ENCODE results near the gene FBXW8. TPM values are rescaled to one million over a fixed set of nuclear protein-coding genes. Genes with fewer than 3 reads are reported as not detected.

Gene FBXW8
- total and polyA plus RNA-seq, 2 donors (not counting 3 experiments of a cell fraction or from before 2014, with no cell fraction given), result 15.4 TPM

DNA sequence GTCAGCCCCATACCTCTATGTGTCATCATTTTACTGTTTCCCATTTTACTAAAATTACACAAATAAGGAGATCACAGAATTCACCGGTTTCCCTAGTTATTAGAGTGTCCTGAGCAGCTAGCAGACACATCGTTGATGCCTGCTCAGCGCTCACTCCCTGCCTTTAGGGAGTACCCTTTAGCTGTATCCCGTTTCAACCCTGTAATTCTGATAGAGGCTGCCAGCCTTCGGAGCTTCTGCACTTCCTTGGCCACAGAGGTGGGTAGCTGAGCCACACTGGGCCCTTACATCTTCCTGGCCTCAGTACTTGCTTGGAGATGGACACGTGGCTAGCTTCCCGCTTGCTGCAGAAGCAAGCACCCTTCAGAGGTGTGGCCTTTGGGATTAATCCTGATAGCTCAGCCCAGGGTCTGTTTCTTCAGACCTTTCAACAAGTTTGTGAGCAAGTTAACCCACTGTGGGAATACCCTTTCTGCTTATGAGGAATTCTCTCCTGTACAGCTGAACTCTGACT lies 14.3 kb upstream of the FBXW8 start:
- intact Hi-C loops (cut with micrococcal nuclease), result no loop called here
- CTCF ChIA-PET, result interaction anchor here (1.0 kb wide), 2 partner anchors 14 to 193 kb away, joined by 3 to 4 read pairs; no protein-coding TSS in a partner anchor

More for the DNA sequence above, 14.3 kb upstream of the FBXW8 start:
- Histone ChIP-seq H3K4me2 (ENCODE audit: insufficient read depth, low read length) (no peak overlapping the region), H3K9me3 (replicated peaks; ENCODE audit: control insufficient read depth, insufficient read depth, low read length) (no peaks in the 10 kb centered on the region), H3K27ac (ENCODE audit: insufficient read depth, low read depth, low read length) (no peak overlapping the region), H3K4me1 (ENCODE audit: control insufficient read depth, extremely low read depth, insufficient read depth, low read length) (no peaks in the 10 kb centered on the region), H2AFZ (ENCODE audit: low read depth, low read length) (no peak overlapping the region), H3K79me2 (ENCODE audit: control insufficient read depth, insufficient read depth, low read length) (no peaks in the 10 kb centered on the region), H4K20me1 (replicated peaks; ENCODE audit: control insufficient read depth, extremely low read depth, insufficient read depth, low read length) (no peaks in the 10 kb centered on the region), H3K9me1 (replicated peaks; ENCODE audit: control insufficient read depth, extremely low read depth, insufficient read depth, low read length) (no peaks in the 10 kb centered on the region), H3K27me3 (ENCODE audit: control insufficient read depth in 2 of 2, insufficient read depth in 2 of 2, low read length in 2 of 2) (peaks cover 0 to 4% of the 10 kb centered on the region in 2 experiments), H3K36me3 (ENCODE audit: control insufficient read depth in 2 of 2, extremely low read depth in 1 of 2, insufficient read depth in 2 of 2, low read length in 2 of 2) (no peaks in the 10 kb centered on the region), H3K4me3 (replicated peaks in 1 of 3; ENCODE audit: insufficient read depth in 1 of 3, low read depth in 1 of 3, low read length in 3 of 3) (no peak overlapping the region), H3K9ac (replicated peaks; ENCODE audit: extremely low read depth, insufficient read depth, low read length) (no peak overlapping the region)
- TF ChIP-seq, protein P1, sequence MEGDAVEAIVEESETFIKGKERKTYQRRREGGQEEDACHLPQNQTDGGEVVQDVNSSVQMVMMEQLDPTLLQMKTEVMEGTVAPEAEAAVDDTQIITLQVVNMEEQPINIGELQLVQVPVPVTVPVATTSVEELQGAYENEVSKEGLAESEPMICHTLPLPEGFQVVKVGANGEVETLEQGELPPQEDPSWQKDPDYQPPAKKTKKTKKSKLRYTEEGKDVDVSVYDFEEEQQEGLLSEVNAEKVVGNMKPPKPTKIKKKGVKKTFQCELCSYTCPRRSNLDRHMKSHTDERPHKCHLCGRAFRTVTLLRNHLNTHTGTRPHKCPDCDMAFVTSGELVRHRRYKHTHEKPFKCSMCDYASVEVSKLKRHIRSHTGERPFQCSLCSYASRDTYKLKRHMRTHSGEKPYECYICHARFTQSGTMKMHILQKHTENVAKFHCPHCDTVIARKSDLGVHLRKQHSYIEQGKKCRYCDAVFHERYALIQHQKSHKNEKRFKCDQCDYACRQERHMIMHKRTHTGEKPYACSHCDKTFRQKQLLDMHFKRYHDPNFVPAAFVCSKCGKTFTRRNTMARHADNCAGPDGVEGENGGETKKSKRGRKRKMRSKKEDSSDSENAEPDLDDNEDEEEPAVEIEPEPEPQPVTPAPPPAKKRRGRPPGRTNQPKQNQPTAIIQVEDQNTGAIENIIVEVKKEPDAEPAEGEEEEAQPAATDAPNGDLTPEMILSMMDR (IDR thresholded peaks at IDR 0.05; ENCODE audit: extremely low read depth in 1 of 2, insufficient read depth in 1 of 2, low read depth in 1 of 2, low read length in 2 of 2), result no peak
- TF ChIP-seq FOS (IDR thresholded peaks at IDR 0.05; ENCODE audit: borderline replicate concordance, insufficient read depth, low read length), result no peak
- TF ChIP-seq, protein P2, sequence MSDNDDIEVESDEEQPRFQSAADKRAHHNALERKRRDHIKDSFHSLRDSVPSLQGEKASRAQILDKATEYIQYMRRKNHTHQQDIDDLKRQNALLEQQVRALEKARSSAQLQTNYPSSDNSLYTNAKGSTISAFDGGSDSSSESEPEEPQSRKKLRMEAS (IDR thresholded peaks at IDR 0.05; ENCODE audit: insufficient read depth, insufficient read length), result no peak
- no peak for TF ChIP-seq JUN (IDR thresholded peaks at IDR 0.05; ENCODE audit: borderline replicate concordance, insufficient read depth, insufficient read length, low read depth)
- TF ChIP-seq POLR2AphosphoS5 (IDR thresholded peaks at IDR 0.05; ENCODE audit: insufficient read depth, low read depth, low read length), result no peak
- DNase-seq (ENCODE audit: low read depth, low spot score) (no peak), FAIRE-seq (no peak)
- dilution Hi-C loops (cut with MboI; ENCODE audit: extremely low pct_ligation_motif_present, low sequenced_read_pairs), result no loop called here
- no TSS peak for BruUV-seq (replicated peaks)
- POLR2A ChIA-PET, result no interaction called here

Data from endothelial cell of umbilical vein (primary cell).